ENCODE results near the gene YPEL5. TPM values are rescaled to one million over a fixed set of nuclear protein-coding genes. Genes with fewer than 3 reads are reported as not detected.
A peak's percentile ranks its signal among the peaks of the same experiment; 100 is the strongest.

The YPEL5 gene
- polyA plus RNA-seq, 1 donor: 75.3 TPM

- Histone ChIP-seq H3K4me1 (ENCODE audit: control insufficient read depth, insufficient read depth, low read length) (no peaks in the 10 kb centered on the region), H3K27me3 (ENCODE audit: control insufficient read depth, insufficient read depth, low read length) (no peaks in the 10 kb centered on the region), H3K9me3 (ENCODE audit: control insufficient read depth, low read depth, low read length) (no peaks in the 10 kb centered on the region), H3K27ac (ENCODE audit: low read length) (no peak overlapping the region), H3K4me3 (ENCODE audit: low read length) (no peak overlapping the region), H3K36me3 (ENCODE audit: control insufficient read depth, insufficient read depth, low read length) (peaks cover 14% of the 10 kb centered on the region)
- WGBS (ENCODE audit: insufficient coverage, low lambda C conversion rate): no CpG with 5 or more reads among the region's 7 CpGs
- DNase-seq: no peak
Observed at GRCh38 chr2:30164131-30164925, 17.5 kb downstream of the YPEL5 start.

GRCh38 chr2:30165050-30165520, 18.3 kb downstream of the YPEL5 start:
- Histone ChIP-seq H3K4me3 (ENCODE audit: low read length) (no peak overlapping the region), H3K9me3 (ENCODE audit: control insufficient read depth, low read depth, low read length) (no peaks in the 10 kb centered on the region), H3K36me3 (ENCODE audit: control insufficient read depth, insufficient read depth, low read length) (peaks cover 8% of the 10 kb centered on the region), H3K27ac (ENCODE audit: low read length) (no peak overlapping the region), H3K27me3 (ENCODE audit: control insufficient read depth, insufficient read depth, low read length) (no peaks in the 10 kb centered on the region), H3K4me1 (ENCODE audit: control insufficient read depth, insufficient read depth, low read length) (no peaks in the 10 kb centered on the region)
- DNase-seq: peak; percentile 57 to 66
- WGBS (ENCODE audit: insufficient coverage, low lambda C conversion rate): 100% methylated on average over 1 of the region's 7 CpGs

GRCh38 chr2:30165617-30166016, 18.8 kb downstream of the YPEL5 start:
- no peaks in the 10 kb centered on the region for H3K9me3 ChIP-seq (ENCODE audit: control insufficient read depth, low read depth, low read length)
- no peak for DNase-seq
- no peak overlapping the region for H3K4me3 ChIP-seq (ENCODE audit: low read length)
- peaks cover 4% of the 10 kb centered on the region for H3K36me3 ChIP-seq (ENCODE audit: control insufficient read depth, insufficient read depth, low read length)
- WGBS (ENCODE audit: insufficient coverage, low lambda C conversion rate): no CpG with 5 or more reads among the region's 4 CpGs
- H3K27me3 ChIP-seq (ENCODE audit: control insufficient read depth, insufficient read depth, low read length): no peaks in the 10 kb centered on the region
- H3K27ac ChIP-seq (ENCODE audit: low read length): no peak overlapping the region
- no peaks in the 10 kb centered on the region for H3K4me1 ChIP-seq (ENCODE audit: control insufficient read depth, insufficient read depth, low read length)

GRCh38 chr2:30172627-30173026, 25.8 kb downstream of the YPEL5 start:
- WGBS (ENCODE audit: insufficient coverage, low lambda C conversion rate): no CpG with 5 or more reads among the region's 1 CpG
- H3K27ac ChIP-seq (ENCODE audit: low read length): no peak overlapping the region
- DNase-seq: no peak
- H3K4me3 ChIP-seq (ENCODE audit: low read length): no peak overlapping the region
- no peaks in the 10 kb centered on the region for H3K36me3 ChIP-seq (ENCODE audit: control insufficient read depth, insufficient read depth, low read length)
- H3K27me3 ChIP-seq (ENCODE audit: control insufficient read depth, insufficient read depth, low read length): no peaks in the 10 kb centered on the region
- no peaks in the 10 kb centered on the region for H3K9me3 ChIP-seq (ENCODE audit: control insufficient read depth, low read depth, low read length)
- no peaks in the 10 kb centered on the region for H3K4me1 ChIP-seq (ENCODE audit: control insufficient read depth, insufficient read depth, low read length)

GRCh38 chr2:30177440-30177839, 30.6 kb downstream of the YPEL5 start:
- no CpG with 5 or more reads among the region's 3 CpGs for WGBS (ENCODE audit: insufficient coverage, low lambda C conversion rate)
- Histone ChIP-seq H3K27me3 (ENCODE audit: control insufficient read depth, insufficient read depth, low read length) (peaks cover 3% of the 10 kb centered on the region), H3K4me3 (ENCODE audit: low read length) (no peak overlapping the region), H3K4me1 (ENCODE audit: control insufficient read depth, insufficient read depth, low read length) (no peaks in the 10 kb centered on the region), H3K9me3 (ENCODE audit: control insufficient read depth, low read depth, low read length) (no peaks in the 10 kb centered on the region), H3K36me3 (ENCODE audit: control insufficient read depth, insufficient read depth, low read length) (no peaks in the 10 kb centered on the region), H3K27ac (ENCODE audit: low read length) (no peak overlapping the region)
- DNase-seq: no peak

- no peaks in the 10 kb centered on the region for H3K4me1 ChIP-seq (ENCODE audit: control insufficient read depth, insufficient read depth, low read length)
- no peaks in the 10 kb centered on the region for H3K9me3 ChIP-seq (ENCODE audit: control insufficient read depth, low read depth, low read length)
- no CpG with 5 or more reads among the region's 4 CpGs for WGBS (ENCODE audit: insufficient coverage, low lambda C conversion rate)
- no peak overlapping the region for H3K4me3 ChIP-seq (ENCODE audit: low read length)
- H3K27me3 ChIP-seq (ENCODE audit: control insufficient read depth, insufficient read depth, low read length): peaks cover 3% of the 10 kb centered on the region
- DNase-seq: no peak
- H3K36me3 ChIP-seq (ENCODE audit: control insufficient read depth, insufficient read depth, low read length): no peaks in the 10 kb centered on the region
- H3K27ac ChIP-seq (ENCODE audit: low read length): no peak overlapping the region
Observed at GRCh38 chr2:30177956-30178355, 31.1 kb downstream of the YPEL5 start.

- H3K4me1 ChIP-seq (ENCODE audit: control insufficient read depth, insufficient read depth, low read length): no peaks in the 10 kb centered on the region
- H3K27me3 ChIP-seq (ENCODE audit: control insufficient read depth, insufficient read depth, low read length): peaks cover 3% of the 10 kb centered on the region
- no peak overlapping the region for H3K27ac ChIP-seq (ENCODE audit: low read length)
- DNase-seq: no peak
- H3K4me3 ChIP-seq (ENCODE audit: low read length): no peak overlapping the region
- H3K9me3 ChIP-seq (ENCODE audit: control insufficient read depth, low read depth, low read length): no peaks in the 10 kb centered on the region
- 100% methylated on average over 1 of the region's 11 CpGs for WGBS (ENCODE audit: insufficient coverage, low lambda C conversion rate)
- H3K36me3 ChIP-seq (ENCODE audit: control insufficient read depth, insufficient read depth, low read length): no peaks in the 10 kb centered on the region
Observed at GRCh38 chr2:30178618-30179434, 32.0 kb downstream of the YPEL5 start.

GRCh38 chr2:30179536-30179935, 32.7 kb downstream of the YPEL5 start:
- no peak overlapping the region for H3K27ac ChIP-seq (ENCODE audit: low read length)
- H3K36me3 ChIP-seq (ENCODE audit: control insufficient read depth, insufficient read depth, low read length): no peaks in the 10 kb centered on the region
- H3K27me3 ChIP-seq (ENCODE audit: control insufficient read depth, insufficient read depth, low read length): peaks cover 3% of the 10 kb centered on the region
- no peak overlapping the region for H3K4me3 ChIP-seq (ENCODE audit: low read length)
- no peaks in the 10 kb centered on the region for H3K9me3 ChIP-seq (ENCODE audit: control insufficient read depth, low read depth, low read length)
- H3K4me1 ChIP-seq (ENCODE audit: control insufficient read depth, insufficient read depth, low read length): no peaks in the 10 kb centered on the region
- WGBS (ENCODE audit: insufficient coverage, low lambda C conversion rate): no CpG with 5 or more reads among the region's 2 CpGs
- DNase-seq: no peak

- WGBS (ENCODE audit: insufficient coverage, low lambda C conversion rate): no CpG with 5 or more reads among the region's 3 CpGs
- no peaks in the 10 kb centered on the region for H3K4me1 ChIP-seq (ENCODE audit: control insufficient read depth, insufficient read depth, low read length)
- DNase-seq: no peak
- peaks cover 3% of the 10 kb centered on the region for H3K27me3 ChIP-seq (ENCODE audit: control insufficient read depth, insufficient read depth, low read length)
- no peaks in the 10 kb centered on the region for H3K9me3 ChIP-seq (ENCODE audit: control insufficient read depth, low read depth, low read length)
- no peak overlapping the region for H3K27ac ChIP-seq (ENCODE audit: low read length)
- no peak overlapping the region for H3K4me3 ChIP-seq (ENCODE audit: low read length)
- no peaks in the 10 kb centered on the region for H3K36me3 ChIP-seq (ENCODE audit: control insufficient read depth, insufficient read depth, low read length)
Observed at GRCh38 chr2:30180226-30180625, 33.4 kb downstream of the YPEL5 start.

GRCh38 chr2:30181176-30181575, 34.4 kb downstream of the YPEL5 start:
- H3K9me3 ChIP-seq (ENCODE audit: control insufficient read depth, low read depth, low read length): no peaks in the 10 kb centered on the region
- no peak for DNase-seq
- no peaks in the 10 kb centered on the region for H3K4me1 ChIP-seq (ENCODE audit: control insufficient read depth, insufficient read depth, low read length)
- peaks cover 3% of the 10 kb centered on the region for H3K27me3 ChIP-seq (ENCODE audit: control insufficient read depth, insufficient read depth, low read length)
- no peaks in the 10 kb centered on the region for H3K36me3 ChIP-seq (ENCODE audit: control insufficient read depth, insufficient read depth, low read length)
- 80% methylated on average over 1 of the region's 7 CpGs for WGBS (ENCODE audit: insufficient coverage, low lambda C conversion rate)
- H3K4me3 ChIP-seq (ENCODE audit: low read length): no peak overlapping the region
- no peak overlapping the region for H3K27ac ChIP-seq (ENCODE audit: low read length)

All from large intestine (tissue), 3 donors.